ENCODE results near the gene CD300LF. TPM values are rescaled to one million over a fixed set of nuclear protein-coding genes. Genes with fewer than 3 reads are reported as not detected.

The CD300LF gene
- total and polyA plus RNA-seq, 9 of the 15 experiments (the other 6 are each of a cell fraction or from before 2014, with no cell fraction given), result not detected

DNA sequence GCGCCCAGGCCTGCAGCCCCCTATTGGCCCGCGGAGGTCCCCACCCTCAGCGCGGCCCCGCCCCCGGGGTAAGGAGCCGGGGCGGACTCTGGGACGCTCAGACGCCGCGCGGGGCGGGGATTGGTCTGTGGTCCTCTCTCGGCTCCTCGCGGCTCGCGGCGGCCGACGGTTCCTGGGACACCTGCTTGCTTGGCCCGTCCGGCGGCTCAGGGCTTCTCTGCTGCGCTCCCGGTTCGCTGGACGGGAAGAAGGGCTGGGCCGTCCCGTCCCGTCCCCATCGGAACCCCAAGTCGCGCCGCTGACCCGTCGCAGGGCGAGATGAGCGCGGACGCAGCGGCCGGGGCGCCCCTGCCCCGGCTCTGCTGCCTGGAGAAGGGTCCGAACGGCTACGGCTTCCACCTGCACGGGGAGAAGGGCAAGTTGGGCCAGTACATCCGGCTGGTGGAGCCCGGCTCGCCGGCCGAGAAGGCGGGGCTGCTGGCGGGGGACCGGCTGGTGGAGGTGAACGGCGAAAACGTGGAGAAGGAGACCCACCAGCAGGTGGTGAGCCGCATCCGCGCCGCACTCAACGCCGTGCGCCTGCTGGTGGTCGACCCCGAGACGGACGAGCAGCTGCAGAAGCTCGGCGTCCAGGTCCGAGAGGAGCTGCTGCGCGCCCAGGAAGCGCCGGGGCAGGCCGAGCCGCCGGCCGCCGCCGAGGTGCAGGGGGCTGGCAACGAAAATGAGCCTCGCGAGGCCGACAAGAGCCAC lies 36.0 kb upstream of the CD300LF start, which contains the start of gene NHERF1 (continued):
- no peak for TF ChIP-seq ZFP30 (CRISPR knock-in tag; IDR thresholded peaks at IDR 0.05; ENCODE audit: borderline replicate concordance)
- TF ChIP-seq CTBP1 (IDR thresholded peaks at IDR 0.05; ENCODE audit: borderline replicate concordance), result peak; percentile 85
- TF ChIP-seq RCOR1 (IDR thresholded peaks at IDR 0.05; ENCODE audit: borderline replicate concordance in 1 of 2, low read depth in 2 of 2, low read length in 2 of 2), result peak in 1 of 2 experiments; percentile 58; a peak in 2 of 4 replicates
- no peak for TF ChIP-seq ZNF778 (CRISPR knock-in tag; IDR thresholded peaks at IDR 0.05)
- TF ChIP-seq, protein P1, sequence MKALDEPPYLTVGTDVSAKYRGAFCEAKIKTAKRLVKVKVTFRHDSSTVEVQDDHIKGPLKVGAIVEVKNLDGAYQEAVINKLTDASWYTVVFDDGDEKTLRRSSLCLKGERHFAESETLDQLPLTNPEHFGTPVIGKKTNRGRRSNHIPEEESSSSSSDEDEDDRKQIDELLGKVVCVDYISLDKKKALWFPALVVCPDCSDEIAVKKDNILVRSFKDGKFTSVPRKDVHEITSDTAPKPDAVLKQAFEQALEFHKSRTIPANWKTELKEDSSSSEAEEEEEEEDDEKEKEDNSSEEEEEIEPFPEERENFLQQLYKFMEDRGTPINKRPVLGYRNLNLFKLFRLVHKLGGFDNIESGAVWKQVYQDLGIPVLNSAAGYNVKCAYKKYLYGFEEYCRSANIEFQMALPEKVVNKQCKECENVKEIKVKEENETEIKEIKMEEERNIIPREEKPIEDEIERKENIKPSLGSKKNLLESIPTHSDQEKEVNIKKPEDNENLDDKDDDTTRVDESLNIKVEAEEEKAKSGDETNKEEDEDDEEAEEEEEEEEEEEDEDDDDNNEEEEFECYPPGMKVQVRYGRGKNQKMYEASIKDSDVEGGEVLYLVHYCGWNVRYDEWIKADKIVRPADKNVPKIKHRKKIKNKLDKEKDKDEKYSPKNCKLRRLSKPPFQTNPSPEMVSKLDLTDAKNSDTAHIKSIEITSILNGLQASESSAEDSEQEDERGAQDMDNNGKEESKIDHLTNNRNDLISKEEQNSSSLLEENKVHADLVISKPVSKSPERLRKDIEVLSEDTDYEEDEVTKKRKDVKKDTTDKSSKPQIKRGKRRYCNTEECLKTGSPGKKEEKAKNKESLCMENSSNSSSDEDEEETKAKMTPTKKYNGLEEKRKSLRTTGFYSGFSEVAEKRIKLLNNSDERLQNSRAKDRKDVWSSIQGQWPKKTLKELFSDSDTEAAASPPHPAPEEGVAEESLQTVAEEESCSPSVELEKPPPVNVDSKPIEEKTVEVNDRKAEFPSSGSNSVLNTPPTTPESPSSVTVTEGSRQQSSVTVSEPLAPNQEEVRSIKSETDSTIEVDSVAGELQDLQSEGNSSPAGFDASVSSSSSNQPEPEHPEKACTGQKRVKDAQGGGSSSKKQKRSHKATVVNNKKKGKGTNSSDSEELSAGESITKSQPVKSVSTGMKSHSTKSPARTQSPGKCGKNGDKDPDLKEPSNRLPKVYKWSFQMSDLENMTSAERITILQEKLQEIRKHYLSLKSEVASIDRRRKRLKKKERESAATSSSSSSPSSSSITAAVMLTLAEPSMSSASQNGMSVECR (CRISPR knock-in tag; IDR thresholded peaks at IDR 0.05), result peak; percentile 75
- TF ChIP-seq, protein P2, sequence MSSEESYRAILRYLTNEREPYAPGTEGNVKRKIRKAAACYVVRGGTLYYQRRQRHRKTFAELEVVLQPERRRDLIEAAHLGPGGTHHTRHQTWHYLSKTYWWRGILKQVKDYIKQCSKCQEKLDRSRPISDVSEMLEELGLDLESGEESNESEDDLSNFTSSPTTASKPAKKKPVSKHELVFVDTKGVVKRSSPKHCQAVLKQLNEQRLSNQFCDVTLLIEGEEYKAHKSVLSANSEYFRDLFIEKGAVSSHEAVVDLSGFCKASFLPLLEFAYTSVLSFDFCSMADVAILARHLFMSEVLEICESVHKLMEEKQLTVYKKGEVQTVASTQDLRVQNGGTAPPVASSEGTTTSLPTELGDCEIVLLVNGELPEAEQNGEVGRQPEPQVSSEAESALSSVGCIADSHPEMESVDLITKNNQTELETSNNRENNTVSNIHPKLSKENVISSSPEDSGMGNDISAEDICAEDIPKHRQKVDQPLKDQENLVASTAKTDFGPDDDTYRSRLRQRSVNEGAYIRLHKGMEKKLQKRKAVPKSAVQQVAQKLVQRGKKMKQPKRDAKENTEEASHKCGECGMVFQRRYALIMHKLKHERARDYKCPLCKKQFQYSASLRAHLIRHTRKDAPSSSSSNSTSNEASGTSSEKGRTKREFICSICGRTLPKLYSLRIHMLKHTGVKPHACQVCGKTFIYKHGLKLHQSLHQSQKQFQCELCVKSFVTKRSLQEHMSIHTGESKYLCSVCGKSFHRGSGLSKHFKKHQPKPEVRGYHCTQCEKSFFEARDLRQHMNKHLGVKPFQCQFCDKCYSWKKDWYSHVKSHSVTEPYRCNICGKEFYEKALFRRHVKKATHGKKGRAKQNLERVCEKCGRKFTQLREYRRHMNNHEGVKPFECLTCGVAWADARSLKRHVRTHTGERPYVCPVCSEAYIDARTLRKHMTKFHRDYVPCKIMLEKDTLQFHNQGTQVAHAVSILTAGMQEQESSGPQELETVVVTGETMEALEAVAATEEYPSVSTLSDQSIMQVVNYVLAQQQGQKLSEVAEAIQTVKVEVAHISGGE (CRISPR knock-in tag; IDR thresholded peaks at IDR 0.05), result peak in 1 of 3 experiments; percentile 51; a peak in 2 of 6 replicates
- TF ChIP-seq, protein P3, sequence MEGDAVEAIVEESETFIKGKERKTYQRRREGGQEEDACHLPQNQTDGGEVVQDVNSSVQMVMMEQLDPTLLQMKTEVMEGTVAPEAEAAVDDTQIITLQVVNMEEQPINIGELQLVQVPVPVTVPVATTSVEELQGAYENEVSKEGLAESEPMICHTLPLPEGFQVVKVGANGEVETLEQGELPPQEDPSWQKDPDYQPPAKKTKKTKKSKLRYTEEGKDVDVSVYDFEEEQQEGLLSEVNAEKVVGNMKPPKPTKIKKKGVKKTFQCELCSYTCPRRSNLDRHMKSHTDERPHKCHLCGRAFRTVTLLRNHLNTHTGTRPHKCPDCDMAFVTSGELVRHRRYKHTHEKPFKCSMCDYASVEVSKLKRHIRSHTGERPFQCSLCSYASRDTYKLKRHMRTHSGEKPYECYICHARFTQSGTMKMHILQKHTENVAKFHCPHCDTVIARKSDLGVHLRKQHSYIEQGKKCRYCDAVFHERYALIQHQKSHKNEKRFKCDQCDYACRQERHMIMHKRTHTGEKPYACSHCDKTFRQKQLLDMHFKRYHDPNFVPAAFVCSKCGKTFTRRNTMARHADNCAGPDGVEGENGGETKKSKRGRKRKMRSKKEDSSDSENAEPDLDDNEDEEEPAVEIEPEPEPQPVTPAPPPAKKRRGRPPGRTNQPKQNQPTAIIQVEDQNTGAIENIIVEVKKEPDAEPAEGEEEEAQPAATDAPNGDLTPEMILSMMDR (IDR thresholded peaks at IDR 0.05 in 2 of 3, conservative IDR thresholded peaks at IDR 0.05 in 1 of 3; ENCODE audit: insufficient read depth in 2 of 3, low read depth in 1 of 3, low read length in 3 of 3), result peak; percentile 22 to 78 (median 31); a peak in 4 of 6 replicates
- TF ChIP-seq, protein P4, sequence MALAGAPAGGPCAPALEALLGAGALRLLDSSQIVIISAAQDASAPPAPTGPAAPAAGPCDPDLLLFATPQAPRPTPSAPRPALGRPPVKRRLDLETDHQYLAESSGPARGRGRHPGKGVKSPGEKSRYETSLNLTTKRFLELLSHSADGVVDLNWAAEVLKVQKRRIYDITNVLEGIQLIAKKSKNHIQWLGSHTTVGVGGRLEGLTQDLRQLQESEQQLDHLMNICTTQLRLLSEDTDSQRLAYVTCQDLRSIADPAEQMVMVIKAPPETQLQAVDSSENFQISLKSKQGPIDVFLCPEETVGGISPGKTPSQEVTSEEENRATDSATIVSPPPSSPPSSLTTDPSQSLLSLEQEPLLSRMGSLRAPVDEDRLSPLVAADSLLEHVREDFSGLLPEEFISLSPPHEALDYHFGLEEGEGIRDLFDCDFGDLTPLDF (CRISPR knock-in tag; IDR thresholded peaks at IDR 0.05), result peak; percentile 45
- no peak for TF ChIP-seq HDAC6 (IDR thresholded peaks at IDR 0.05; ENCODE audit: low read depth, low read length)
- no peak for TF ChIP-seq SREBF1 (IDR thresholded peaks at IDR 0.05; ENCODE audit: borderline replicate concordance, low read depth, low read length)
- peak; percentile 45; the same call in 1 of the 2 replicates for TF ChIP-seq NFIC (IDR thresholded peaks at IDR 0.05)
- peak; percentile 14 to 18; a peak in 2 of 4 replicates for TF ChIP-seq SIN3A (IDR thresholded peaks at IDR 0.05; ENCODE audit: borderline replicate concordance in 2 of 2, control insufficient read depth in 1 of 2, low read depth in 2 of 2, low read length in 2 of 2)
- peak; percentile 61 for TF ChIP-seq SAP30 (IDR thresholded peaks at IDR 0.05; ENCODE audit: borderline replicate concordance, insufficient read depth, low read depth, low read length, poor library complexity, severe bottlenecking)

Measured in K562 (cell line).